Adipocyte (in vitro differentiated cells): ENCODE results near the gene TCEA2.

ENCODE experiments used
- DNase-seq: peaks from one replicate; pipeline ENCODE4 v3.0.0-alpha.2; 2015; ENCODE audit warnings: low read depth
- H3K27me3 ChIP-seq: replicated peaks from 2 replicates; pipeline ENCODE4 v1.7.0; 2013; ENCODE audit warnings: mild to moderate bottlenecking, low read length, moderate library complexity; ENCODE audit not compliant: control insufficient read depth, insufficient read depth
- H3K36me3 ChIP-seq: 2 replicates; pipeline ENCODE4 v1.7.0; 2013; ENCODE audit warnings: low read length, mild to moderate bottlenecking, moderate library complexity; ENCODE audit not compliant: control insufficient read depth, insufficient read depth, severe bottlenecking
- H3K4me1 ChIP-seq: 2 replicates; pipeline ENCODE4 v1.7.0; 2013; ENCODE audit warnings: mild to moderate bottlenecking, low read length, moderate library complexity; ENCODE audit not compliant: control insufficient read depth, insufficient read depth
- H3K4me3 ChIP-seq: 2 replicates; pipeline ENCODE4 v1.7.0; 2013; ENCODE audit warnings: mild to moderate bottlenecking, low read length, moderate library complexity
- H3K9ac ChIP-seq: 2 replicates; pipeline ENCODE4 v1.7.0; 2013; ENCODE audit warnings: mild to moderate bottlenecking, low read length, moderate library complexity
- H3K9me3 ChIP-seq: 2 replicates; pipeline ENCODE4 v1.7.0; 2013; ENCODE audit warnings: mild to moderate bottlenecking, low read length, moderate library complexity; ENCODE audit not compliant: control insufficient read depth

Gene TCEA2

GRCh38 chr20:64029293-64030117 lies 33.5 kb upstream of the TCEA2 start:
- no peaks in the 10 kb centered on the region for H3K27me3 ChIP-seq
- H3K9ac ChIP-seq, result no peak overlapping the region
- H3K4me3 ChIP-seq, result no peak overlapping the region
- no peaks in the 10 kb centered on the region for H3K9me3 ChIP-seq
- no peak for DNase-seq
- H3K4me1 ChIP-seq, result peaks cover 5% of the 10 kb centered on the region
- peaks cover 84% of the 10 kb centered on the region for H3K36me3 ChIP-seq

- no peaks in the 10 kb centered on the region for H3K9me3 ChIP-seq
- no peak for DNase-seq
- no peaks in the 10 kb centered on the region for H3K27me3 ChIP-seq
- H3K36me3 ChIP-seq, result peaks cover 80% of the 10 kb centered on the region
- no peak overlapping the region for H3K9ac ChIP-seq
- H3K4me3 ChIP-seq, result no peak overlapping the region
- H3K4me1 ChIP-seq, result peaks cover 5% of the 10 kb centered on the region
Observed at GRCh38 chr20:64030371-64031134, 32.4 kb upstream of the TCEA2 start.

GRCh38 chr20:64031822-64032314 lies 31.1 kb upstream of the TCEA2 start:
- Histone ChIP-seq H3K4me3 (no peak overlapping the region), H3K36me3 (peaks cover 67% of the 10 kb centered on the region), H3K4me1 (peaks cover 10% of the 10 kb centered on the region), H3K9ac (no peak overlapping the region), H3K9me3 (no peaks in the 10 kb centered on the region), H3K27me3 (no peaks in the 10 kb centered on the region)
- DNase-seq, result no peak

- no peak overlapping the region for H3K4me3 ChIP-seq
- H3K27me3 ChIP-seq, result no peaks in the 10 kb centered on the region
- peaks cover 10% of the 10 kb centered on the region for H3K4me1 ChIP-seq
- H3K36me3 ChIP-seq, result peaks cover 56% of the 10 kb centered on the region
- DNase-seq, result no peak
- no peak overlapping the region for H3K9ac ChIP-seq
- no peaks in the 10 kb centered on the region for H3K9me3 ChIP-seq
Observed at GRCh38 chr20:64032706-64033624, 30.0 kb upstream of the TCEA2 start.

GRCh38 chr20:64033981-64034493 lies 29.0 kb upstream of the TCEA2 start:
- H3K9me3 ChIP-seq, result no peaks in the 10 kb centered on the region
- no peaks in the 10 kb centered on the region for H3K27me3 ChIP-seq
- no peak overlapping the region for H3K4me3 ChIP-seq
- H3K36me3 ChIP-seq, result peaks cover 45% of the 10 kb centered on the region
- H3K4me1 ChIP-seq, result peaks cover 10% of the 10 kb centered on the region
- H3K9ac ChIP-seq, result no peak overlapping the region
- no peak for DNase-seq

- Histone ChIP-seq H3K9ac (no peak overlapping the region), H3K9me3 (no peaks in the 10 kb centered on the region), H3K36me3 (peaks cover 32% of the 10 kb centered on the region), H3K4me1 (peaks cover 13% of the 10 kb centered on the region), H3K27me3 (peaks cover 11% of the 10 kb centered on the region), H3K4me3 (no peak overlapping the region)
- DNase-seq, result no peak
Observed at GRCh38 chr20:64035066-64035932, 27.7 kb upstream of the TCEA2 start.

GRCh38 chr20:64035933-64036345 lies 27.1 kb upstream of the TCEA2 start, which contains the start of gene C20orf204:
TSS of gene C20orf204 (plus strand) at chr20:64036182. CDS start at chr20:64036324, 142 bp downstream.
- Histone ChIP-seq H3K27me3 (peaks cover 18% of the 10 kb centered on the region), H3K4me3 (no peak within 1 kb of the TSS), H3K36me3 (peaks cover 26% of the 10 kb centered on the region), H3K4me1 (peaks cover 13% of the 10 kb centered on the region), H3K9ac (no peak within 1 kb of the TSS), H3K9me3 (no peaks in the 10 kb centered on the region)
- no peak for DNase-seq

- Histone ChIP-seq H3K9me3 (no peaks in the 10 kb centered on the region), H3K9ac (no peak overlapping the region), H3K27me3 (peaks cover 20% of the 10 kb centered on the region), H3K4me1 (peaks cover 13% of the 10 kb centered on the region), H3K4me3 (no peak overlapping the region), H3K36me3 (peaks cover 22% of the 10 kb centered on the region)
- DNase-seq, result no peak
Observed at GRCh38 chr20:64036346-64037198, 26.4 kb upstream of the TCEA2 start.

GRCh38 chr20:64037199-64037497 lies 25.9 kb upstream of the TCEA2 start:
- Histone ChIP-seq H3K4me1 (peaks cover 13% of the 10 kb centered on the region), H3K4me3 (no peak overlapping the region), H3K36me3 (peaks cover 16% of the 10 kb centered on the region), H3K9me3 (no peaks in the 10 kb centered on the region), H3K27me3 (peaks cover 24% of the 10 kb centered on the region), H3K9ac (no peak overlapping the region)
- no peak for DNase-seq
